ENCODE data around the gene KLHL26.

KLHL26 gene

DNA sequence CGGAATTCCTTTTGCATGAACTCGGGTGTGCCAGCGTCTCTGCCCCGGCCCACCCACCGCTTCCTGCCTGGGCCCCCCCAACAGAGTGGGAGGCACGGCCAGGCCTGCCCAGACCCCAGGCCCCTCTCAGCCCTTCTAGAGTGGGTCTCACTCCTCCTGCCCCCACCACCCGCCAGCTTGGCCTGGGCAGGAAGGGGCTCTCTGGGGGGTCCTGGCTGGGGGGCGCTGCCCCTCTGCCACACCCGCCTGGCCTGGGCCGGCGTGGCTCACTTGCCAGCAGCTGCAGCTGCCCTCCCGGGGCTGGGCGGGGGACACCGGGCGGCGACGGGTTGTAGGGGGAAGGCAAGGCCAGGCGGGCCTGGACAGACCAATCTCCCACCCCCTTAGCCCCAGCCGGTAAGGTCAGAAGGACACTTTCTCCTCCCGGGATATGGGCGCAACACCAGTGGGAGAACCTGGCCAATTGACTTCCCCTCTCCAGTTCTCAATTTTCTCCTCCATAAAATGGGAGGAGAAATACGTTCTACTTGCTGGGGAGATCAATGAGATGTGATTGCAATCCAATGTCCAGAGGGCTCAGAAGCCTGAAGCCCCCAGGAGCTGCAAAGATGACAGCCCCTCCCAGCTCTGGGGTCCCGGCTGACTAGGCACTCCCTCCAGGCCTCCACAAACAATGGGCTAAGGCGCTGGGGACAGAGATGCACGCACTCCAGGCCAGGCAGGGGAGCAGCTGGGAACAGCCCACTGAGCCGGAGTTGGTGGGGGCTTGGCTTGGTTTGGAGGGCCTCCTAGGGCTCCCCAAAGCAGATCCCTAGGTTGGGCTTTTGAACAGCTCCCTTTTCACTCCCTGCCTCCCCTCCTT, 32.6 kb upstream of the KLHL26 start:
- no peak for TF ChIP-seq EZH2phosphoT487 (IDR thresholded peaks at IDR 0.05; ENCODE audit: low read depth)
- TF ChIP-seq, protein P1, sequence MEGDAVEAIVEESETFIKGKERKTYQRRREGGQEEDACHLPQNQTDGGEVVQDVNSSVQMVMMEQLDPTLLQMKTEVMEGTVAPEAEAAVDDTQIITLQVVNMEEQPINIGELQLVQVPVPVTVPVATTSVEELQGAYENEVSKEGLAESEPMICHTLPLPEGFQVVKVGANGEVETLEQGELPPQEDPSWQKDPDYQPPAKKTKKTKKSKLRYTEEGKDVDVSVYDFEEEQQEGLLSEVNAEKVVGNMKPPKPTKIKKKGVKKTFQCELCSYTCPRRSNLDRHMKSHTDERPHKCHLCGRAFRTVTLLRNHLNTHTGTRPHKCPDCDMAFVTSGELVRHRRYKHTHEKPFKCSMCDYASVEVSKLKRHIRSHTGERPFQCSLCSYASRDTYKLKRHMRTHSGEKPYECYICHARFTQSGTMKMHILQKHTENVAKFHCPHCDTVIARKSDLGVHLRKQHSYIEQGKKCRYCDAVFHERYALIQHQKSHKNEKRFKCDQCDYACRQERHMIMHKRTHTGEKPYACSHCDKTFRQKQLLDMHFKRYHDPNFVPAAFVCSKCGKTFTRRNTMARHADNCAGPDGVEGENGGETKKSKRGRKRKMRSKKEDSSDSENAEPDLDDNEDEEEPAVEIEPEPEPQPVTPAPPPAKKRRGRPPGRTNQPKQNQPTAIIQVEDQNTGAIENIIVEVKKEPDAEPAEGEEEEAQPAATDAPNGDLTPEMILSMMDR (IDR thresholded peaks at IDR 0.05; ENCODE audit: low read depth, low read length) = no peak
- H3K4me2 ChIP-seq (ENCODE audit: low read length) = no peak overlapping the region
- H3K79me2 ChIP-seq (ENCODE audit: low read length) = no peaks in the 10 kb centered on the region
- no peak overlapping the region for H3K4me3 ChIP-seq (ENCODE audit: low read length)
- no peaks in the 10 kb centered on the region for H3K36me3 ChIP-seq (replicated peaks; ENCODE audit: low read depth, low read length)
- H3K9ac ChIP-seq (ENCODE audit: low read length) = no peak overlapping the region
- H3K4me1 ChIP-seq (ENCODE audit: low read length) = no peaks in the 10 kb centered on the region
- no peaks in the 10 kb centered on the region for H4K20me1 ChIP-seq (ENCODE audit: insufficient read depth, low read length)
- H3K9me3 ChIP-seq (ENCODE audit: insufficient read depth, low read length) = no peaks in the 10 kb centered on the region
- H2AFZ ChIP-seq (ENCODE audit: low read depth, low read length) = no peak overlapping the region
- no peak overlapping the region for H3K27ac ChIP-seq (ENCODE audit: low read length)
- H3K27me3 ChIP-seq (ENCODE audit: low read depth, low read length) = peaks cover 22% of the 10 kb centered on the region

- no peak overlapping the region for H3K9ac ChIP-seq (ENCODE audit: low read length)
- no peaks in the 10 kb centered on the region for H3K79me2 ChIP-seq (ENCODE audit: low read length)
- no peak overlapping the region for H3K4me2 ChIP-seq (ENCODE audit: low read length)
- H3K4me3 ChIP-seq (ENCODE audit: low read length) = no peak overlapping the region
- TF ChIP-seq, protein P1 (IDR thresholded peaks at IDR 0.05; ENCODE audit: low read depth, low read length) = no peak
- TF ChIP-seq EZH2phosphoT487 (IDR thresholded peaks at IDR 0.05; ENCODE audit: low read depth) = no peak
- no peaks in the 10 kb centered on the region for H3K9me3 ChIP-seq (ENCODE audit: insufficient read depth, low read length)
- H3K4me1 ChIP-seq (ENCODE audit: low read length) = no peaks in the 10 kb centered on the region
- no peaks in the 10 kb centered on the region for H4K20me1 ChIP-seq (ENCODE audit: insufficient read depth, low read length)
- no peaks in the 10 kb centered on the region for H3K36me3 ChIP-seq (replicated peaks; ENCODE audit: low read depth, low read length)
- no peak overlapping the region for H3K27ac ChIP-seq (ENCODE audit: low read length)
- no peak overlapping the region for H2AFZ ChIP-seq (ENCODE audit: low read depth, low read length)
- peaks cover 28% of the 10 kb centered on the region for H3K27me3 ChIP-seq (ENCODE audit: low read depth, low read length)
Measured at GRCh38 chr19:18604820-18605159, 32.0 kb upstream of the KLHL26 start.

DNA sequence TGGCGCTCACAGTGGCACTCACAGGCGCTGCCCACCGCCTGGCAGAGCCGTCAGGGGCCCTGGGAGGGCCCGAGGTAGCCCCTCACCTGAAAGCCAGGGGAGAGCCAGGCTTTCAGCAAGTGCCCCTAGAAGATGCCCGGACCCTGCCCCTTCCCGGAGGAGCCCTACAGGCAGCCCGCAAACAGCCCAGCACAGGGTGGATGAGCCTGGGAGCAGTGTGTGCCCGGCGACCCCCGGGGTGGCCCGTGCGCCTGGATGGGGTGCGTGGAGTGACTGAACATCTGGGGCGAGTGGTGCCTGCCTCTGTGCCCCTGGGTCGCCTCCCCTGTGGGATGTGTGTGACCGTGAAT, 31.7 kb upstream of the KLHL26 start:
- no peaks in the 10 kb centered on the region for H4K20me1 ChIP-seq (ENCODE audit: insufficient read depth, low read length)
- H3K4me2 ChIP-seq (ENCODE audit: low read length) = no peak overlapping the region
- no peak overlapping the region for H3K4me3 ChIP-seq (ENCODE audit: low read length)
- H3K9me3 ChIP-seq (ENCODE audit: insufficient read depth, low read length) = no peaks in the 10 kb centered on the region
- H3K27me3 ChIP-seq (ENCODE audit: low read depth, low read length) = peaks cover 31% of the 10 kb centered on the region
- no peak overlapping the region for H3K9ac ChIP-seq (ENCODE audit: low read length)
- no peak overlapping the region for H2AFZ ChIP-seq (ENCODE audit: low read depth, low read length)
- TF ChIP-seq EZH2phosphoT487 (IDR thresholded peaks at IDR 0.05; ENCODE audit: low read depth) = no peak
- TF ChIP-seq, protein P1 (IDR thresholded peaks at IDR 0.05; ENCODE audit: low read depth, low read length) = no peak
- H3K27ac ChIP-seq (ENCODE audit: low read length) = no peak overlapping the region
- no peaks in the 10 kb centered on the region for H3K4me1 ChIP-seq (ENCODE audit: low read length)
- no peaks in the 10 kb centered on the region for H3K36me3 ChIP-seq (replicated peaks; ENCODE audit: low read depth, low read length)
- no peaks in the 10 kb centered on the region for H3K79me2 ChIP-seq (ENCODE audit: low read length)

- Histone ChIP-seq H4K20me1 (ENCODE audit: insufficient read depth, low read length) (no peaks in the 10 kb centered on the region), H3K79me2 (ENCODE audit: low read length) (no peaks in the 10 kb centered on the region), H2AFZ (ENCODE audit: low read depth, low read length) (no peak overlapping the region), H3K9ac (ENCODE audit: low read length) (no peak overlapping the region), H3K36me3 (replicated peaks; ENCODE audit: low read depth, low read length) (no peaks in the 10 kb centered on the region), H3K27me3 (ENCODE audit: low read depth, low read length) (peaks cover 34% of the 10 kb centered on the region), H3K27ac (ENCODE audit: low read length) (no peak overlapping the region), H3K4me1 (ENCODE audit: low read length) (no peaks in the 10 kb centered on the region), H3K9me3 (ENCODE audit: insufficient read depth, low read length) (no peaks in the 10 kb centered on the region), H3K4me2 (ENCODE audit: low read length) (no peak overlapping the region), H3K4me3 (ENCODE audit: low read length) (no peak overlapping the region)
- TF ChIP-seq, protein P1 (IDR thresholded peaks at IDR 0.05; ENCODE audit: low read depth, low read length) = no peak
- TF ChIP-seq EZH2phosphoT487 (IDR thresholded peaks at IDR 0.05; ENCODE audit: low read depth) = no peak
Measured at GRCh38 chr19:18605546-18606280, 31.1 kb upstream of the KLHL26 start.
